H9 (cell line): ENCODE data around the gene MT3. TPM values are rescaled to one million over a fixed set of nuclear protein-coding genes. Genes with fewer than 3 reads are reported as not detected.
A peak's percentile ranks its signal among the peaks of the same experiment; 100 is the strongest.

Source experiments
- DNase-seq: peaks from one replicate; pipeline ENCODE4 v3.0.0-alpha.2; 2017
- H2AFZ ChIP-seq: one replicate; pipeline ENCODE4 v1.6.1; 2013; ENCODE audit warnings: mild to moderate bottlenecking, low read length, control low read depth, moderate library complexity
- H2AK5ac ChIP-seq: 2 replicates; pipeline ENCODE4 v1.6.1; 2013; ENCODE audit warnings: low read length, control low read depth, mixed read lengths; ENCODE audit not compliant: insufficient read length
- H2BK120ac ChIP-seq: one replicate; pipeline ENCODE4 v1.6.1; 2013; ENCODE audit warnings: low read depth, mild to moderate bottlenecking, low read length, control low read depth, inconsistent platforms; ENCODE audit not compliant: poor library complexity, severe bottlenecking
- H2BK12ac ChIP-seq: 2 replicates; pipeline ENCODE4 v1.6.1; 2013; ENCODE audit warnings: low read length, control low read depth, mixed read lengths, low read depth; ENCODE audit not compliant: insufficient read length
- H2BK15ac ChIP-seq: 2 replicates; pipeline ENCODE4 v1.6.1; 2013; ENCODE audit warnings: low read depth, low read length, control low read depth
- H2BK20ac ChIP-seq: one replicate; pipeline ENCODE4 v1.6.1; 2013; ENCODE audit warnings: low read depth, mild to moderate bottlenecking, low read length, control low read depth, inconsistent platforms; ENCODE audit not compliant: poor library complexity, severe bottlenecking
- H2BK5ac ChIP-seq: 2 replicates; pipeline ENCODE4 v1.6.1; 2013; ENCODE audit warnings: low read length, control low read depth, mixed read lengths; ENCODE audit not compliant: insufficient read length
- H3K14ac ChIP-seq: 2 replicates; pipeline ENCODE4 v1.6.1; 2013; ENCODE audit warnings: low read length, control low read depth; ENCODE audit not compliant: insufficient read depth
- H3K18ac ChIP-seq: 2 replicates; pipeline ENCODE4 v1.6.1; 2013; ENCODE audit warnings: low read depth, mild to moderate bottlenecking, mixed read lengths, low read length, control low read depth; ENCODE audit not compliant: insufficient read length
- H3K23ac ChIP-seq: 2 replicates; pipeline ENCODE4 v1.6.1; 2013; ENCODE audit warnings: low read length, control low read depth, mixed read lengths, low read depth; ENCODE audit not compliant: insufficient read length
- H3K23me2 ChIP-seq: 2 replicates; pipeline ENCODE4 v1.6.1; 2013; ENCODE audit warnings: low read depth, mild to moderate bottlenecking, mixed read lengths, low read length, control low read depth; ENCODE audit not compliant: insufficient read length, poor library complexity, severe bottlenecking
- H3K27ac ChIP-seq: 2 replicates; pipeline ENCODE4 v1.5.1; 2013; ENCODE audit warnings: low read length, control low read depth, mixed read lengths, low read depth; ENCODE audit not compliant: insufficient read length
- H3K27me3 ChIP-seq: 2 replicates; pipeline ENCODE4 v1.6.1; 2013; ENCODE audit warnings: low read length, control low read depth, inconsistent platforms; ENCODE audit not compliant: insufficient read depth
- H3K4ac ChIP-seq: 2 replicates; pipeline ENCODE4 v1.6.1; 2013; ENCODE audit warnings: low read depth, mild to moderate bottlenecking, control low read depth, inconsistent platforms, low read length, moderate library complexity
- H3K4me1 ChIP-seq: 2 replicates; pipeline ENCODE4 v1.6.1; 2013; ENCODE audit warnings: low read length, control low read depth, inconsistent platforms; ENCODE audit not compliant: insufficient read depth
- H3K4me2 ChIP-seq: 2 replicates; pipeline ENCODE4 v1.6.1; 2013; ENCODE audit warnings: low read length, control low read depth, mixed read lengths; ENCODE audit not compliant: insufficient read length, insufficient read depth
- H3K56ac ChIP-seq: 2 replicates; pipeline ENCODE4 v1.6.1; 2013; ENCODE audit warnings: low read depth, mild to moderate bottlenecking, mixed read lengths, low read length, control low read depth; ENCODE audit not compliant: insufficient read length
- H3K79me1 ChIP-seq: 2 replicates; pipeline ENCODE4 v1.6.1; 2013; ENCODE audit warnings: low read depth, mild to moderate bottlenecking, moderate library complexity, low read length, control low read depth, inconsistent platforms; ENCODE audit not compliant: insufficient read depth, poor library complexity, severe bottlenecking
- H3K79me2 ChIP-seq: 2 replicates; pipeline ENCODE4 v1.6.1; 2013; ENCODE audit warnings: low read length, control low read depth, inconsistent platforms; ENCODE audit not compliant: insufficient read depth
- H3K9ac ChIP-seq: 2 replicates; pipeline ENCODE4 v1.6.1; 2013; ENCODE audit warnings: low read length, control low read depth, mixed read lengths; ENCODE audit not compliant: insufficient read length; ENCODE audit errors: extremely low read depth
- H3K9me3 ChIP-seq: one replicate; pipeline ENCODE4 v1.6.1; 2013; ENCODE audit warnings: low read depth, low read length, inconsistent platforms; ENCODE audit not compliant: control insufficient read depth
- H3T11ph ChIP-seq: one replicate; pipeline ENCODE4 v1.6.1; 2013; ENCODE audit warnings: mild to moderate bottlenecking, low read length, control low read depth, inconsistent platforms
- H4K20me1 ChIP-seq: one replicate; pipeline ENCODE4 v1.6.1; 2013; ENCODE audit not compliant: control insufficient read depth, insufficient read length, insufficient read depth
- H4K5ac ChIP-seq: 2 replicates; pipeline ENCODE4 v1.6.1; 2013; ENCODE audit warnings: low read depth, mild to moderate bottlenecking, mixed read lengths, low read length, control low read depth; ENCODE audit not compliant: insufficient read length
- H4K8ac ChIP-seq: replicated peaks from 2 replicates; pipeline ENCODE4 v1.6.1; 2013; ENCODE audit warnings: low read length, control low read depth, mixed read lengths, low read depth; ENCODE audit not compliant: insufficient read length
- H4K91ac ChIP-seq: 2 replicates; pipeline ENCODE4 v1.6.1; 2013; ENCODE audit warnings: low read depth, mild to moderate bottlenecking, moderate library complexity, mixed read lengths, low read length, control low read depth; ENCODE audit not compliant: insufficient read length
- H3K27ac Mint-ChIP-seq, 3 experiments: 2 replicates in 2 of 3; 3 replicates in 1 of 3; pipeline ENCODE4 v1.8.0; 2020 to 2021; ENCODE audit warnings: mixed read lengths in 3 of 3, mild to moderate bottlenecking in 1 of 3, moderate library complexity in 1 of 3
- H3K27me3 Mint-ChIP-seq: 2 replicates; pipeline ENCODE4 v1.8.0; 2021; ENCODE audit warnings: low read depth, mild to moderate bottlenecking, moderate library complexity, mixed read lengths
- H3K36me3 Mint-ChIP-seq, 3 experiments: 2 replicates in 2 of 3; 3 replicates in 1 of 3; pipeline ENCODE4 v1.8.0; 2020 to 2021; ENCODE audit warnings: low read depth in 3 of 3, mixed read lengths in 3 of 3; ENCODE audit not compliant: insufficient read depth in 1 of 3
- H3K4me1 Mint-ChIP-seq, 2 experiments: 2 replicates each; pipeline ENCODE4 v1.8.0; 2020; ENCODE audit warnings: mixed read lengths in 2 of 2
- H3K4me3 Mint-ChIP-seq, 2 experiments: 2 replicates in 1 of 2; 3 replicates in 1 of 2; pipeline ENCODE4 v1.8.0; 2020 to 2021; ENCODE audit warnings: mild to moderate bottlenecking in 2 of 2, mixed read lengths in 2 of 2, moderate library complexity in 1 of 2
- H3K9me3 Mint-ChIP-seq, 2 experiments: 2 replicates in 1 of 2; 3 replicates in 1 of 2; pipeline ENCODE4 v1.8.0; 2020; ENCODE audit warnings: mild to moderate bottlenecking in 2 of 2, mixed read lengths in 2 of 2, moderate library complexity in 1 of 2
- WGBS: extraction: QIAGEN DNeasy Blood & Tissue Kit; methylation state at CpG from one replicate; pipeline ENCODE4 v1.1.7; 2013; ENCODE audit warnings: missing lambda C conversion rate, low lambda C conversion rate, mixed read lengths; ENCODE audit not compliant: insufficient read length; ENCODE audit errors: extremely low coverage; 5-methylcytosine and 5-hydroxymethylcytosine counted together
- total RNA-seq: library from RNA; stranded (reverse); gene quantifications from 2 replicates; pipeline ENCODE4 v1.2.1, GENCODE V29; 2021
- TF ChIP-seq, protein P1 (sequence below): fragments of 200-600 bp; sonication (generic); conservative IDR thresholded peaks from 3 replicates; pipeline ENCODE4 v1.8.0; 2021; ENCODE audit warnings: antibody characterized with exemption, mild to moderate bottlenecking

Gene MT3
- total RNA-seq, 1 experiment from 2014 or later: not detected

DNA sequence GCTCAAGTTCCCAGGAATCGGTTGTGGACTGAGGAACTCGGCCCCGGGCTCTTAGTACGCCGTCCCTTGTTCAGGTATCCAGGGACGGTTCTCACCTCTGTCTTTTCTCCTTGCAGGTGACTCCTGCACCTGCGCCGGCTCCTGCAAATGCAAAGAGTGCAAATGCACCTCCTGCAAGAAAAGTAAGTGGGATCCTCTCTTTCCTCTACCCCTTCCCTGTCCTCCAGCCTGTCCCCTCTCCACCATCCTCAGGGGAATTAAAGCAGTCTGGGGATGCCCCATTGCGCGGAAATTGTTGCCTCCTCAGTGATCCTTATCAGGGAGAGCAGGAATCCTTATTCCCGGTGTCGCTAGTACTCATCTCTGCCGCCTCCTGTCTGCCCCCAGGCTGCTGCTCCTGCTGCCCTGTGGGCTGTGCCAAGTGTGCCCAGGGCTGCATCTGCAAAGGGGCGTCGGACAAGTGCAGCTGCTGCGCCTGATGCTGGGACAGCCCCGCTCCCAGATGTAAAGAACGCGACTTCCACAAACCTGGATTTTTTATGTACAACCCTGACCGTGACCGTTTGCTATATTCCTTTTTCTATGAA, 19.6 kb downstream of the MT3 start:
- Histone ChIP-seq H3K27me3 (peaks cover 21% of the 10 kb centered on the region; the same call in 1 of the 2 replicates), H4K5ac (no peak overlapping the region), H3K14ac (no peak overlapping the region), H3K56ac (no peak overlapping the region), H3K4me2 (peak overlapping the region; percentile 73), H2AFZ (no peak overlapping the region), H3K9me3 (no peaks in the 10 kb centered on the region), H3K79me1 (no peaks in the 10 kb centered on the region), H3K79me2 (no peaks in the 10 kb centered on the region), H3T11ph (no peak overlapping the region), H3K23me2 (peaks cover 8% of the 10 kb centered on the region), H2BK20ac (no peak overlapping the region), H3K4me1 (peaks cover 6% of the 10 kb centered on the region; the same call in 1 of the 2 replicates), H3K27ac (no peak overlapping the region), H4K20me1 (no peaks in the 10 kb centered on the region), H3K4ac (no peak overlapping the region), H4K91ac (no peak overlapping the region), H2BK5ac (no peak overlapping the region), H3K18ac (no peak overlapping the region), H2BK120ac (no peak overlapping the region), H2BK12ac (no peak overlapping the region), H3K23ac (no peak overlapping the region), H4K8ac (no peak overlapping the region), H3K9ac (no peak overlapping the region), H2AK5ac (no peak overlapping the region), H2BK15ac (no peak overlapping the region)
- Mint-ChIP-seq H3K27ac (no peak overlapping the region), H3K36me3 (no peaks in the 10 kb centered on the region), H3K4me3 (peak overlapping the region; percentile 65 to 84), H3K9me3 (no peaks in the 10 kb centered on the region), H3K4me1 (peaks cover 29 to 38% of the 10 kb centered on the region in 2 experiments), H3K27me3 (peaks cover 73% of the 10 kb centered on the region)
- no CpG with 5 or more reads among the region's 21 CpGs for WGBS
- DNase-seq: no peak
- TF ChIP-seq, protein P1, sequence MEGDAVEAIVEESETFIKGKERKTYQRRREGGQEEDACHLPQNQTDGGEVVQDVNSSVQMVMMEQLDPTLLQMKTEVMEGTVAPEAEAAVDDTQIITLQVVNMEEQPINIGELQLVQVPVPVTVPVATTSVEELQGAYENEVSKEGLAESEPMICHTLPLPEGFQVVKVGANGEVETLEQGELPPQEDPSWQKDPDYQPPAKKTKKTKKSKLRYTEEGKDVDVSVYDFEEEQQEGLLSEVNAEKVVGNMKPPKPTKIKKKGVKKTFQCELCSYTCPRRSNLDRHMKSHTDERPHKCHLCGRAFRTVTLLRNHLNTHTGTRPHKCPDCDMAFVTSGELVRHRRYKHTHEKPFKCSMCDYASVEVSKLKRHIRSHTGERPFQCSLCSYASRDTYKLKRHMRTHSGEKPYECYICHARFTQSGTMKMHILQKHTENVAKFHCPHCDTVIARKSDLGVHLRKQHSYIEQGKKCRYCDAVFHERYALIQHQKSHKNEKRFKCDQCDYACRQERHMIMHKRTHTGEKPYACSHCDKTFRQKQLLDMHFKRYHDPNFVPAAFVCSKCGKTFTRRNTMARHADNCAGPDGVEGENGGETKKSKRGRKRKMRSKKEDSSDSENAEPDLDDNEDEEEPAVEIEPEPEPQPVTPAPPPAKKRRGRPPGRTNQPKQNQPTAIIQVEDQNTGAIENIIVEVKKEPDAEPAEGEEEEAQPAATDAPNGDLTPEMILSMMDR: no peak
